Mesenchymal stem cell (in vitro differentiated cells and primary cell): ENCODE results near the gene MAZ.

Experiments
- DNase-seq: peaks from one replicate; pipeline ENCODE4 v3.0.0-alpha.2; 2013
- H2AFZ ChIP-seq: one replicate; pipeline ENCODE4 v1.6.1; 2013; ENCODE audit warnings: low read depth, mild to moderate bottlenecking, control low read depth, inconsistent platforms, low read length, moderate library complexity
- H2AK5ac ChIP-seq: 2 replicates; pipeline ENCODE4 v1.6.1; 2013; ENCODE audit warnings: low read length, moderate library complexity, mild to moderate bottlenecking, inconsistent platforms; ENCODE audit not compliant: severe bottlenecking
- H2BK120ac ChIP-seq: one replicate; pipeline ENCODE4 v1.6.1; 2013; ENCODE audit warnings: low read depth, mild to moderate bottlenecking, inconsistent platforms, low read length, moderate library complexity
- H2BK12ac ChIP-seq, 2 experiments: one replicate each; pipeline ENCODE4 v1.6.1; 2013; ENCODE audit warnings: inconsistent platforms in 2 of 2, low read length in 2 of 2, mild to moderate bottlenecking in 2 of 2, moderate library complexity in 2 of 2, control low read depth in 1 of 2
- H2BK15ac ChIP-seq: one replicate; pipeline ENCODE4 v1.6.1; 2013; ENCODE audit warnings: mild to moderate bottlenecking, low read depth, inconsistent platforms; ENCODE audit not compliant: poor library complexity, severe bottlenecking
- H2BK5ac ChIP-seq: 2 replicates; pipeline ENCODE4 v1.6.1; 2013; ENCODE audit warnings: low read depth, mild to moderate bottlenecking, low read length, control low read depth, inconsistent platforms; ENCODE audit not compliant: poor library complexity, severe bottlenecking
- H3K14ac ChIP-seq, 2 experiments: one replicate each; pipeline ENCODE4 v1.6.1; 2013; ENCODE audit warnings: inconsistent platforms in 2 of 2, low read length in 2 of 2, control low read depth in 1 of 2, mild to moderate bottlenecking in 1 of 2, moderate library complexity in 1 of 2
- H3K18ac ChIP-seq, 2 experiments: one replicate each; pipeline ENCODE4 v1.6.1; 2013; ENCODE audit warnings: inconsistent platforms in 2 of 2, low read length in 2 of 2, control low read depth in 1 of 2, low read depth in 1 of 2, mild to moderate bottlenecking in 1 of 2
- H3K23ac ChIP-seq, 2 experiments: one replicate each; pipeline ENCODE4 v1.6.1; 2013; ENCODE audit warnings: inconsistent platforms in 2 of 2, low read length in 2 of 2, mild to moderate bottlenecking in 2 of 2, moderate library complexity in 2 of 2, control low read depth in 1 of 2
- H3K27ac ChIP-seq: 2 replicates; pipeline ENCODE4 v1.5.1; 2013; ENCODE audit warnings: mild to moderate bottlenecking, moderate library complexity, low read length, control low read depth, inconsistent platforms; ENCODE audit not compliant: poor library complexity, severe bottlenecking
- H3K27me3 ChIP-seq, 2 experiments: 2 replicates each; pipeline versions ENCODE4 v1.6.1 to v1.7.0; 2013; ENCODE audit warnings: low read length in 2 of 2, mild to moderate bottlenecking in 2 of 2, moderate library complexity in 2 of 2, control low read depth in 1 of 2, inconsistent platforms in 1 of 2; ENCODE audit not compliant: control insufficient read depth in 1 of 2, insufficient read depth in 1 of 2
- H3K36me3 ChIP-seq, 2 experiments: 2 replicates each; pipeline versions ENCODE4 v1.6.1 to v1.7.0; 2013; ENCODE audit warnings: low read length in 2 of 2, control low read depth in 1 of 2, inconsistent platforms in 1 of 2, low read depth in 1 of 2, mild to moderate bottlenecking in 1 of 2; ENCODE audit not compliant: insufficient read depth in 2 of 2, control insufficient read depth in 1 of 2
- H3K4ac ChIP-seq, 2 experiments: one replicate each; pipeline ENCODE4 v1.6.1; 2013; ENCODE audit warnings: inconsistent platforms in 2 of 2, low read length in 2 of 2, mild to moderate bottlenecking in 2 of 2, moderate library complexity in 2 of 2, control low read depth in 1 of 2, low read depth in 1 of 2
- H3K4me1 ChIP-seq: 2 replicates; pipeline ENCODE4 v1.6.1; 2013; ENCODE audit warnings: low read depth, low read length, control low read depth; ENCODE audit not compliant: control insufficient read depth, insufficient read depth
- H3K4me2 ChIP-seq: 2 replicates; pipeline ENCODE4 v1.6.1; 2013; ENCODE audit warnings: low read length, mild to moderate bottlenecking, inconsistent platforms; ENCODE audit not compliant: poor library complexity, severe bottlenecking
- H3K4me3 ChIP-seq, 2 experiments: 2 replicates each; pipeline versions ENCODE4 v1.5.1 to v1.7.0; 2013; ENCODE audit warnings: low read length in 2 of 2, mild to moderate bottlenecking in 2 of 2, control low read depth in 1 of 2, low read depth in 1 of 2; ENCODE audit not compliant: insufficient read depth in 1 of 2
- H3K79me1 ChIP-seq: replicated peaks from 2 replicates; pipeline ENCODE4 v1.6.1; 2013; ENCODE audit warnings: mild to moderate bottlenecking, control low read depth, low read length, inconsistent platforms; ENCODE audit not compliant: poor library complexity, severe bottlenecking
- H3K9ac ChIP-seq: 2 replicates; pipeline ENCODE4 v1.7.0; 2013; ENCODE audit warnings: mild to moderate bottlenecking, low read length, moderate library complexity
- H3K9me3 ChIP-seq: 2 replicates; pipeline ENCODE4 v1.7.0; 2013; ENCODE audit warnings: mild to moderate bottlenecking, low read length; ENCODE audit not compliant: control insufficient read depth
- H4K8ac ChIP-seq: one replicate; pipeline ENCODE4 v1.6.1; 2013; ENCODE audit warnings: inconsistent platforms, mild to moderate bottlenecking, low read length, moderate library complexity
- H4K91ac ChIP-seq: one replicate; pipeline ENCODE4 v1.6.1; 2013; ENCODE audit warnings: mild to moderate bottlenecking, low read length, inconsistent platforms
- WGBS: methylation state at CpG from one replicate; pipeline ENCODE4 v1.1.7; 2013; ENCODE audit warnings: mixed read lengths; 5-methylcytosine and 5-hydroxymethylcytosine counted together

The MAZ gene

GRCh38 chr16:29810699-29811169, 4.4 kb downstream of the MAZ start:
- Histone ChIP-seq H3K9me3 (no peaks in the 10 kb centered on the region), H3K4me3 (peak overlapping the region in 1 of 2 experiments; percentile 90), H3K23ac (no peak overlapping the region), H3K9ac (peak overlapping the region; percentile 87), H2BK5ac (no peak overlapping the region), H3K79me1 (peaks cover 10% of the 10 kb centered on the region), H3K14ac (no peak overlapping the region), H3K4me2 (peak overlapping the region; percentile 27), H2AK5ac (no peak overlapping the region), H2BK15ac (no peak overlapping the region), H3K36me3 (peaks cover 16 to 33% of the 10 kb centered on the region in 2 experiments), H2BK12ac (no peak overlapping the region), H3K4ac (no peak overlapping the region), H3K27me3 (no peaks in the 10 kb centered on the region), H2BK120ac (peak overlapping the region; percentile 39), H2AFZ (no peak overlapping the region), H3K18ac (peak overlapping the region; percentile 41 to 47), H3K4me1 (peaks cover 62% of the 10 kb centered on the region), H3K27ac (peak overlapping the region; percentile 29), H4K8ac (peak overlapping the region; percentile 2), H4K91ac (peak overlapping the region; percentile 56)
- DNase-seq: no peak
- WGBS: 12% methylated on average over 8 of the region's 9 CpGs

- peak overlapping the region; percentile 17 for H2BK15ac ChIP-seq
- peak overlapping the region; percentile 72 for H2AFZ ChIP-seq
- peak overlapping the region; percentile 86 for H3K27ac ChIP-seq
- peak overlapping the region; percentile 50 to 75 for H3K4ac ChIP-seq
- H4K8ac ChIP-seq: peak overlapping the region; percentile 72
- H3K4me3 ChIP-seq: peak overlapping the region; percentile 59 to 90
- peaks cover 62% of the 10 kb centered on the region for H3K4me1 ChIP-seq
- peak overlapping the region in 1 of 2 experiments; percentile 11 for H3K23ac ChIP-seq
- H3K14ac ChIP-seq: peak overlapping the region in 1 of 2 experiments; percentile 45
- 1% methylated on average over 23 of the region's 31 CpGs for WGBS
- peak overlapping the region; percentile 23 to 78 for H2BK12ac ChIP-seq
- H2BK5ac ChIP-seq: no peak overlapping the region
- H3K9me3 ChIP-seq: no peaks in the 10 kb centered on the region
- H3K36me3 ChIP-seq: peaks cover 16 to 33% of the 10 kb centered on the region in 2 experiments
- DNase-seq: peak; percentile 99
- peaks cover 10% of the 10 kb centered on the region for H3K79me1 ChIP-seq
- peak overlapping the region; percentile 87 for H3K9ac ChIP-seq
- no peak overlapping the region for H2AK5ac ChIP-seq
- peak overlapping the region; percentile 2 to 69 for H3K18ac ChIP-seq
- peak overlapping the region; percentile 76 for H4K91ac ChIP-seq
- no peaks in the 10 kb centered on the region for H3K27me3 ChIP-seq
- peak overlapping the region; percentile 96 for H3K4me2 ChIP-seq
- H2BK120ac ChIP-seq: peak overlapping the region; percentile 35
These were observed 5.0 kb downstream of the MAZ start for GRCh38 chr16:29811170-29811895.

DNA sequence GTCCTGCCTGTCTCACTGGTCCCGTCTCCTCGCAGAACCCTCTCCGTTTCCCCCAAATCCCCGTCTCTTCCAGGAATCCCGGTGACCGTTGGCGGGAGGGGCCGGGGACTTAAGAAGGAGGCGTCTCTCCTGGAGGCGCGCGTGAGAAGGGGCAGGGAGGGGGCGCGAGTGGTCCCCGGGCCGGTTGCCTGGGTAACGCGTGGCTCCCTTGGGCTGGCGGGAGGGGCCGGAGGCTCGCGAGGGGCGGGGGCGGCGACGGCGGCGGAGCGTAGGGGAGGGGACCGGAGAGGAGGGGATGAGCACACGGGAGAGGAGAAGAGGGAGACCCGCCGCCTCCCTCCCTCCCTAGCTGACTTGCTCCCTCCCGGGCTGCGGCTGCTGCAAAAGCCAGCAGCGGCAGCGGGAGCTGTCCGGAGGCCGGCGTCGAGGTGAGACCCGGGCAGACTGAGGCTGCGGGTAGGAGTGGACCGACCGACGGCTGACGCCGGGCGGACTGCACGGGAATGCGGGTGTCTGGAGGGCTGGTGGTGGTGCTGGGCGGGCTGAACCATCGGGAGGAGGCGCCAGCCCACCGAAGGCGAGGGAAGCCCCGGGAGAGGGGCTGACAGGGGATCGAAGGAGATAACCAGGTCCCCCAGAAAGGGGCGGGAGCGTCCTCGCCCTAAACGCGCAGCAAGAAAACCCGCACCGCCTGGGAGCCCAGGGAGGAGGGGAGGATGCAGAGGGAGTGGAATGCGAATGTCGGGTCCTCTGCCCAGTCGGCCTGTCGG, 5.8 kb downstream of the MAZ start, which contains the start of gene PRRT2:
TSS of gene PRRT2 (plus strand) at position 298 of the 770 bp plus-strand sequence. CDS start 862 bp downstream, outside the sequence.
- peak within 1 kb of the TSS; percentile 73 for H2AFZ ChIP-seq
- H3K4ac ChIP-seq: peak within 1 kb of the TSS; percentile 50 to 79
- H2BK5ac ChIP-seq: no peak within 1 kb of the TSS
- peak within 1 kb of the TSS; percentile 50 for H2AK5ac ChIP-seq
- peaks cover 16 to 33% of the 10 kb centered on the region in 2 experiments for H3K36me3 ChIP-seq
- no peaks in the 10 kb centered on the region for H3K9me3 ChIP-seq
- H2BK120ac ChIP-seq: peak within 1 kb of the TSS; percentile 35
- no peaks in the 10 kb centered on the region for H3K27me3 ChIP-seq
- H3K4me1 ChIP-seq: peaks cover 64% of the 10 kb centered on the region
- H4K91ac ChIP-seq: peak within 1 kb of the TSS; percentile 76
- WGBS: 1% methylated on average over 45 of the region's 69 CpGs
- H3K14ac ChIP-seq: peak within 1 kb of the TSS in 1 of 2 experiments; percentile 75
- DNase-seq: peak; percentile 74
- peak within 1 kb of the TSS; percentile 96 for H3K4me2 ChIP-seq
- peak within 1 kb of the TSS; percentile 72 for H4K8ac ChIP-seq
- peaks cover 10% of the 10 kb centered on the region for H3K79me1 ChIP-seq
- H3K18ac ChIP-seq: peak within 1 kb of the TSS; percentile 40 to 95
- H3K23ac ChIP-seq: peak within 1 kb of the TSS in 1 of 2 experiments; percentile 46
- peak within 1 kb of the TSS; percentile 88 for H2BK15ac ChIP-seq
- peak within 1 kb of the TSS; percentile 87 for H3K9ac ChIP-seq
- H3K27ac ChIP-seq: peak within 1 kb of the TSS; percentile 86
- peak within 1 kb of the TSS; percentile 59 to 90 for H3K4me3 ChIP-seq
- H2BK12ac ChIP-seq: peak within 1 kb of the TSS; percentile 79 to 83
